ENCODE data around the gene DYNC2H1.
"Not testable (repeated sequence)": the region's sequence is repeated elsewhere in the genome, so short reads cannot be mapped to it uniquely, and the experiment has no call there.

The DYNC2H1 gene

DNA sequence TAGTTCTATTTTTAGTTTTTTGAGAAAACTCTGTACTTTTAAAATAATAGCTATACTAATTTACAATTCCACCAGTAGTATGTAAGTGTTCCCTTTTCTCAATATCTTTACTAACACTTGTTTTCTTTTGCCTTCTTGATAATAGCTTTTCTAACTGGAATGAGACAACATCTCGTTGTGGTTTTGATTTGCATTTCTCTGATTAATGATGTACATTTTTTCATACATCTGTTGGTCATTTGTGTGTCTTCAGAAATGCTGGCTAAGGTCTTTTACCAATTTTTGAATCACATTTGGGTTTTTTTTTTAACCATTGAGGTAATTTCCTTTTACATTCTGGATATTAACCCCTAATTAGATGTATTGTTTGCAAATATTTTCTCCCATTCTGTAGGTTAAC is 258.9 kb downstream of the DYNC2H1 start:
- no peak overlapping the region for H2AFZ ChIP-seq (ENCODE audit: low read depth, low read length)
- H3K4me1 ChIP-seq (ENCODE audit: insufficient read depth, low read length), result no peaks in the 10 kb centered on the region
- no peaks in the 10 kb centered on the region for H3K9me3 ChIP-seq (ENCODE audit: low read length)
- no peaks in the 10 kb centered on the region for H3K27me3 ChIP-seq (ENCODE audit: insufficient read depth, low read length)
- H3K36me3 ChIP-seq (ENCODE audit: insufficient read depth, low read length), result peaks cover 6% of the 10 kb centered on the region
- no peak overlapping the region for H3K4me3 ChIP-seq (ENCODE audit: low read length)

DNA sequence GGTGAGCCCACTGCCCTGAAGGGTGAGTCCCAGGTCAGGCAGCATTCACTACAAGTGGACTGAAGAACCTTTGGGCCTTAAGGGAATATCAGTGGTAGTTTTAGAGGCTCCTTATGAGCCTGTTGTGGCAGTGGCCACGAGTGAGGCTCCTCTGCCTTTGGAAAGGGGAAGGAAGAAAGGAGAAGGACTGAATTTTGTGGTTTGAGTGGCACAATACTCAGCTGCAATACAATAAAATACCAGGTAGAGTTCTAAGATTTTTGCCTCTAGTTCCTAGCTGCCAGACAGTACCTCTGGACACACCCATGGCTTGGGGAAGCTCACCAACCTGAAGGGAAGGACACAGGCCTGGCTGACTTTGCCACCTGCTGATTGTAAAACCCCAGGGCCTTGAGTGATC is 260.9 kb downstream of the DYNC2H1 start:
- Histone ChIP-seq H3K27me3 (ENCODE audit: insufficient read depth, low read length) (no peaks in the 10 kb centered on the region), H3K4me3 (ENCODE audit: low read length) (no peak overlapping the region), H3K9me3 (ENCODE audit: low read length) (peaks cover 2% of the 10 kb centered on the region), H2AFZ (ENCODE audit: low read depth, low read length) (no peak overlapping the region), H3K36me3 (ENCODE audit: insufficient read depth, low read length) (peaks cover 6% of the 10 kb centered on the region), H3K4me1 (ENCODE audit: insufficient read depth, low read length) (no peaks in the 10 kb centered on the region)

DNA sequence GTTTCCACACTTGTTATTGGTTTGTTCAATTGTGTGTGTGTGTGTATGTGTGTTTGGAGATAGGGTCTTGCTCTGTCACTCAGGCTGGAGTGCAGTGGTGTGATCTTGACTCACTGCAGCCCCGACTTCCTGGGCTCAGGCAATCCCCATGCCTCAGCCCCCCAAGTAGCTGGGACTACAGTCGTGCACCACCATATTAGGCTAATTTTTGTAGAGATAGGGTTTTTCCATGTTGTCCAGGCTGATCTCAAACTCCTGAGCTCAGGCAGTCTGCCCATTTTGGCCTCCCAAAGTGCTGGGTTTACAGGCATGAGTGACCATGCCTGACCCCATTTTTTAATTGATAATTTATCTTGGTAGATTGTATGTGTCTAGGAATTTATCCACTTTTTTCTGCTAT is 263.7 kb downstream of the DYNC2H1 start:
- no peak overlapping the region for H2AFZ ChIP-seq (ENCODE audit: low read depth, low read length)

DNA sequence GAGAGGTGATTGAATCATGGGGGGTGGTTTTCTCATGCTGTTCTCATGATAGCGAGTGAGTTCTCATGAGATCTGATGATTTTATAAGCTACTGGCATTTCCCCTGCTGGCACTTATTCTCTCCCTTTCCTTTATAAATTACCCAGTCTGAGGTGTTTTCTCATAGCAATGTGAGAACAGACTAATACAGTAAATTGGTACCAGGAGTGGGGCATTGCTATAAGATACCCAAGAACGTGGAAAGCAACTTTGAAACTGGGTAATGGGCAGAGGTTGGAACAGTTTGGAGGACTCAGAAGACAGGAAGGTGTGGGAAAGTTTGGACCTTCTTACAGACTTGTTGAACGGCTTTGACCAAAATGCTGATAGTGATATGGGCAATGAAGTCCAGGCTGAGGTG is 265.0 kb downstream of the DYNC2H1 start:
- H3K9me3 ChIP-seq (ENCODE audit: low read length); H3K36me3 ChIP-seq (ENCODE audit: insufficient read depth, low read length); H3K4me1 ChIP-seq (ENCODE audit: insufficient read depth, low read length); H2AFZ ChIP-seq (ENCODE audit: low read depth, low read length); H3K4me3 ChIP-seq (ENCODE audit: low read length); H3K27me3 ChIP-seq (ENCODE audit: insufficient read depth, low read length): not testable (repeated sequence)

More for the DNA sequence above, 263.7 kb downstream of the DYNC2H1 start:
- no peaks in the 10 kb centered on the region for H3K4me1 ChIP-seq (ENCODE audit: insufficient read depth, low read length)
- H3K9me3 ChIP-seq (ENCODE audit: low read length), result peaks cover 8% of the 10 kb centered on the region
- no peaks in the 10 kb centered on the region for H3K27me3 ChIP-seq (ENCODE audit: insufficient read depth, low read length)
- H3K36me3 ChIP-seq (ENCODE audit: insufficient read depth, low read length), result peaks cover 6% of the 10 kb centered on the region
- no peak overlapping the region for H3K4me3 ChIP-seq (ENCODE audit: low read length)

DNA sequence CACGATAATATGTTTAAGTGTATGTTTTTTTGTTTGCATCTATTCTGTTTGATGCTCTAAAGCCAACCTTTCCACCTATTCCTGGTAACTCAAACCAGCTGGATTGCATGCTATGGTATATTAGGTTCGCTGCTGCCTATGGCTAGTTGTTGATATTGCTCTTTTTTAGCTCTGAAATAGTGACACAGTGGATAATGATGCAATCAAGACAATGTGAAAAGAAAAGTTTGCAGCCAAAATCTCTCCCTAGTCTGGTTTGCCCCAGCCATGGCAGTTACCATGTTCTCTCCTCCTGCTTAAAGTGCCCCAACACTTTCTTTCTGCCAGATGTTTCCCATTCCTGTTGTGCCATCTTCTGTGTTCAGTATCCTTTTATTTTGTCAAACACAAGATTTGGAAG is 269.7 kb downstream of the DYNC2H1 start:
- no peaks in the 10 kb centered on the region for H3K36me3 ChIP-seq (ENCODE audit: insufficient read depth, low read length)
- no peak overlapping the region for H3K4me3 ChIP-seq (ENCODE audit: low read length)
- H2AFZ ChIP-seq (ENCODE audit: low read depth, low read length), result no peak overlapping the region
- H3K4me1 ChIP-seq (ENCODE audit: insufficient read depth, low read length), result no peaks in the 10 kb centered on the region
- no peaks in the 10 kb centered on the region for H3K27me3 ChIP-seq (ENCODE audit: insufficient read depth, low read length)
- peaks cover 8% of the 10 kb centered on the region for H3K9me3 ChIP-seq (ENCODE audit: low read length)

DNA sequence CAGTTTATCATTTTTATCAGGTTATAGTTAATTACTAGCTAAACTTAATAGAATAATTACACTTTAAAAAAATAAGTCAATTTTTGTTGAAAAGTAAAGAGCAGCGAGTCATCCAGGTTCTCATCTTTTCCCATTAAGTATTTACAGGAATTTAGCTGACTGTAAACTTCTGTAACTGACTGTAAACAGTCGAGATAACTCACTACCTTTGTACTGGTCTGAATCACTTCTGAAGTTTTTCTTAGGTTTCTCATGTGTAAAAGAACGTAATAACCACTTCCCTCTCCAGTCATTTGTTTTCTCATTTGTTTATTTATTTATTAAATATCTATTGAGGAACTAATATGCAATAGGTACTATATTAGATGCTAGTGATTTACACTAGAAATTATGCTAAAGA is 270.8 kb downstream of the DYNC2H1 start:
- no peaks in the 10 kb centered on the region for H3K4me1 ChIP-seq (ENCODE audit: insufficient read depth, low read length)
- no peak overlapping the region for H3K4me3 ChIP-seq (ENCODE audit: low read length)
- H3K36me3 ChIP-seq (ENCODE audit: insufficient read depth, low read length), result no peaks in the 10 kb centered on the region
- no peaks in the 10 kb centered on the region for H3K27me3 ChIP-seq (ENCODE audit: insufficient read depth, low read length)
- H3K9me3 ChIP-seq (ENCODE audit: low read length), result peaks cover 6% of the 10 kb centered on the region
- no peak overlapping the region for H2AFZ ChIP-seq (ENCODE audit: low read depth, low read length)

DNA sequence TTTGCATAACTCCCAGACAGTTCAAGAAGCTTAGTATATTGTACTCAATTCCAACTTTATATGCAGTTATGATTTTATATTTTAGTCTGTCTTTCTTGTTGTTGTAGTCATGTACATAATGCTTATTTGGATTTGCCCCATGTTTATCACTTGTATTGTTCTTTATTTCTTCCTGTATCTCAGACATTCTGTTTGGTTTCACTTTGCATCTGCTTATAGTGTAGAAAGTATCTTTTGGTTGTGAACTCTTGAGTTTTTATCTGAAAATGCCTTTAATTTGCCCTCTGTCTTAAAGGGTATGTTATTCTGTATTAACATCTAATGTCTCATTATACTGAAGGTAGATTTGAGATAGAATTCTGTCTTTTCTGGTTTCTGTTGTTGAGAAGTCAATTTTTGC is 275.4 kb downstream of the DYNC2H1 start:
- no peaks in the 10 kb centered on the region for H3K9me3 ChIP-seq (ENCODE audit: low read length)
- no peak overlapping the region for H3K4me3 ChIP-seq (ENCODE audit: low read length)
- no peaks in the 10 kb centered on the region for H3K36me3 ChIP-seq (ENCODE audit: insufficient read depth, low read length)
- no peaks in the 10 kb centered on the region for H3K27me3 ChIP-seq (ENCODE audit: insufficient read depth, low read length)
- peaks cover 3% of the 10 kb centered on the region for H3K4me1 ChIP-seq (ENCODE audit: insufficient read depth, low read length)
- no peak overlapping the region for H2AFZ ChIP-seq (ENCODE audit: low read depth, low read length)

DNA sequence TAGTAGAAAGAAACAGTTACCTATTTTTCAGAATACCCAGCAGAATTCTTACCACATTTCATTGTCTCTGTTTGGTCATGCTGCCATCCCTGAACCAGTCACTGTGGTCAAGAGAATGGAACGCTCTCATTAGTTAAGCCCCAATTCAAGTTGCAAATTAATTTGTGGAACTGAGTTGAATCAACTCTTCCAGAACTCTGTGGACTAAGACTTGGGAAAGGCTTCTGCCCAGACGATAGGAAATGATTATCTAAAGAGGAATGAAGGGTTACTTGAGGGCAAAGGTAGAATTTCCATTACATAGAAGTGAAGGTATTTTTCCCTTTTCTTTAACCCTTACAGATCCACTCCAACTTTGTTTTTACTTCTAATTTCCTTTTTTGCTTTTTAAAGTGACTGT is 286.4 kb downstream of the DYNC2H1 start:
- Histone ChIP-seq H3K4me1 (ENCODE audit: insufficient read depth, low read length) (no peaks in the 10 kb centered on the region), H3K27me3 (ENCODE audit: insufficient read depth, low read length) (no peaks in the 10 kb centered on the region), H3K36me3 (ENCODE audit: insufficient read depth, low read length) (no peaks in the 10 kb centered on the region), H3K4me3 (ENCODE audit: low read length) (no peak overlapping the region), H3K9me3 (ENCODE audit: low read length) (no peaks in the 10 kb centered on the region), H2AFZ (ENCODE audit: low read depth, low read length) (no peak overlapping the region)

DNA sequence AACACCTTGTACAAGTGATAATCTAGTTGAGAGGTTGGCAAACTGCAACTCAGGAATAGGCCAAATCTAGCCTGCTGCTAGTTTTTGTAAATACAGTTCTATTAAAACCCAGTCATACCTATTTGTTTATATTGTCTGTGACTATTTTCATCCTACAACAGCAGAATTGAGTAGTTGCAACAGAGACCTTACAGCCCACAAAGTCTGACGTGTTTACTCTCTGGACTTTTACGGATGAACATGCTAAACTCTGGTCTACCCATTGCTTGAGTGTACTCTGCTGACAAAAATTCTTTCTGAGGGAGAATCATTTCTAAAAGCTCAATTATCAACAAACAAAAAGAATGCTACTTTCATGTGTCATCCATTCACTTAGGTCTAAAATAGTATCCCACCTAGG is 287.0 kb downstream of the DYNC2H1 start:
- Histone ChIP-seq H3K4me3 (ENCODE audit: low read length) (no peak overlapping the region), H3K9me3 (ENCODE audit: low read length) (no peaks in the 10 kb centered on the region), H3K4me1 (ENCODE audit: insufficient read depth, low read length) (no peaks in the 10 kb centered on the region), H2AFZ (ENCODE audit: low read depth, low read length) (no peak overlapping the region), H3K36me3 (ENCODE audit: insufficient read depth, low read length) (no peaks in the 10 kb centered on the region), H3K27me3 (ENCODE audit: insufficient read depth, low read length) (no peaks in the 10 kb centered on the region)

DNA sequence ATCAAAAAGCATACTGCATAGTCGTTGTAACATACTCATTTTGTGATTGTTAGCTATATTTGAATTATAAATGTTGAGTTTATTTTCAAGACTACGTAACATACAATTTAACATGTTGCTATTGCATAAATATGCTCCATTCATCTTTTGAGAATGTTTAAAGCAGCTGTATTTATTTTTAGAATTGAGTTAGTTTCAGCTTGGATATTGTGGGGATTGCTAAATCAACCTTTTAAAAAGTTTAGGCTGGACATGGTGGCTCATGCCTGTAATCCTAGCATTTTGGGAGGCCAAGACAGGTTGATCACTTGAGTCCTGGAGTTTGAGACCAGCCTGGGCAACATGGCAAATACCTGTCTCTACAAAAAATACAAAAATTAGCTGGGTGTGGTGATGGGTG is 288.1 kb downstream of the DYNC2H1 start:
- H2AFZ ChIP-seq (ENCODE audit: low read depth, low read length), result no peak overlapping the region

DNA sequence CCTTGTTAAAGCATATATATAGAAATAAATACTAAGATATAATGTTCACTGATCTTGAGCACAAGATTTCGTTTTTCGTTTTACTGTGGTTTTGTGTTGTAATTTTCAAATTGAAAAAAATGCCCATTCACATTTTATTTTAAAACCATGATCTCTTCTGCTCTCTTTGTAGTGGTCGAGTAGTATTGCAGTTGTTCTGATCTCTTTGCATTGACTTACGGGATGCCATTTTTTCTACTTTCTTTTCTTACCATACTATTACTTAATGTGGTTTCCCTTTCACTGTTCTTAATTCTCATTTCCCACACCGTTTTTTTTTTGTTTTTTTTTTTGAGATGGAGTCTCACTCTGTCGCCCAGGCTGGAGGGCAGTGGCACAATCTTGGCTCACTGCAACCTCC is 289.6 kb downstream of the DYNC2H1 start:
- H3K27me3 ChIP-seq (ENCODE audit: insufficient read depth, low read length), result no peaks in the 10 kb centered on the region
- H3K4me1 ChIP-seq (ENCODE audit: insufficient read depth, low read length), result no peaks in the 10 kb centered on the region
- H3K4me3 ChIP-seq (ENCODE audit: low read length), result no peak overlapping the region
- H2AFZ ChIP-seq (ENCODE audit: low read depth, low read length), result no peak overlapping the region
- H3K9me3 ChIP-seq (ENCODE audit: low read length), result no peaks in the 10 kb centered on the region
- H3K36me3 ChIP-seq (ENCODE audit: insufficient read depth, low read length), result no peaks in the 10 kb centered on the region

More for the DNA sequence above, 288.1 kb downstream of the DYNC2H1 start:
- Histone ChIP-seq H3K27me3 (ENCODE audit: insufficient read depth, low read length) (no peaks in the 10 kb centered on the region), H3K4me3 (ENCODE audit: low read length) (no peak overlapping the region), H3K9me3 (ENCODE audit: low read length) (no peaks in the 10 kb centered on the region), H3K4me1 (ENCODE audit: insufficient read depth, low read length) (no peaks in the 10 kb centered on the region), H3K36me3 (ENCODE audit: insufficient read depth, low read length) (no peaks in the 10 kb centered on the region)

DNA sequence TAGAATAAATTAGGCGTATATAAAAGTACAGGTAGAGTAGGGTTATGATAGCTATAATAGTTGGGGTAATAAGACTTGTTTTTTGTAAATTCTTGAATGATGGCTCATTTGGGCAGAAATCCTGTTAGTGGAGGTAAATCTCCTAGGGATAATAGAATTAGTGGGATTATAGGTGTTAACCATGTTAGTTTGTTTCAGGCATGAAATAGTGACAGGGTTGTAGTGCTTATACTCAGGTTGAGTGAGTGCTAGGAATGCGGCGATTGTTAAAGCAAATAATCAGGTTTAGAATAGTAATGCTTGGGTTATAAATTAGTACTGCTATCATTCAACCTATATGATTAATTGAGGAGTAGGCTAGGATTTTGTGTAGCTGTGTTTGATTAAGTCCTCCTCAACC is 297.1 kb downstream of the DYNC2H1 start:
- no peaks in the 10 kb centered on the region for H3K9me3 ChIP-seq (ENCODE audit: low read length)
- no peak overlapping the region for H3K4me3 ChIP-seq (ENCODE audit: low read length)
- H2AFZ ChIP-seq (ENCODE audit: low read depth, low read length), result no peak overlapping the region
- H3K4me1 ChIP-seq (ENCODE audit: insufficient read depth, low read length), result no peaks in the 10 kb centered on the region
- no peaks in the 10 kb centered on the region for H3K27me3 ChIP-seq (ENCODE audit: insufficient read depth, low read length)
- no peaks in the 10 kb centered on the region for H3K36me3 ChIP-seq (ENCODE audit: insufficient read depth, low read length)

DNA sequence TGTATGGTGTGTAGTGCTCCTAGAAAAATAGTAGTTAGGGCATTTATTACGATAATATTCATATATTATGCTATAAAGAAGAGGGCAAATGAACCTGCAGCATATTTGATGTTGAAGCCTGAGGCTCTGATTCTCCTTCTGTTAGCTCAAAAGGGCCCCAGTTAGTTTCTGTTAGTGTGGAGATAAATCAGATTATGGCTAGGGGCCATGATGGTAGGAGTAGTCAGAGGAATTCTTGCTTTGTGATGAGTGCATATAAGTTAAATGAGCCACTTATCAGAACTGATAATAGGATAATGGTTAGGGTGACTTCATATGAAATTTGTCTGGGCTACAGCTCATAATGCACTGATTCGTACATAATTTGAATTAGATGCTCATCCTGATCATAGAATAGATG is 298.4 kb downstream of the DYNC2H1 start:
- no peaks in the 10 kb centered on the region for H3K4me1 ChIP-seq (ENCODE audit: insufficient read depth, low read length)
- no peak overlapping the region for H3K4me3 ChIP-seq (ENCODE audit: low read length)
- no peaks in the 10 kb centered on the region for H3K36me3 ChIP-seq (ENCODE audit: insufficient read depth, low read length)
- no peaks in the 10 kb centered on the region for H3K9me3 ChIP-seq (ENCODE audit: low read length)
- H3K27me3 ChIP-seq (ENCODE audit: insufficient read depth, low read length), result no peaks in the 10 kb centered on the region
- no peak overlapping the region for H2AFZ ChIP-seq (ENCODE audit: low read depth, low read length)

DNA sequence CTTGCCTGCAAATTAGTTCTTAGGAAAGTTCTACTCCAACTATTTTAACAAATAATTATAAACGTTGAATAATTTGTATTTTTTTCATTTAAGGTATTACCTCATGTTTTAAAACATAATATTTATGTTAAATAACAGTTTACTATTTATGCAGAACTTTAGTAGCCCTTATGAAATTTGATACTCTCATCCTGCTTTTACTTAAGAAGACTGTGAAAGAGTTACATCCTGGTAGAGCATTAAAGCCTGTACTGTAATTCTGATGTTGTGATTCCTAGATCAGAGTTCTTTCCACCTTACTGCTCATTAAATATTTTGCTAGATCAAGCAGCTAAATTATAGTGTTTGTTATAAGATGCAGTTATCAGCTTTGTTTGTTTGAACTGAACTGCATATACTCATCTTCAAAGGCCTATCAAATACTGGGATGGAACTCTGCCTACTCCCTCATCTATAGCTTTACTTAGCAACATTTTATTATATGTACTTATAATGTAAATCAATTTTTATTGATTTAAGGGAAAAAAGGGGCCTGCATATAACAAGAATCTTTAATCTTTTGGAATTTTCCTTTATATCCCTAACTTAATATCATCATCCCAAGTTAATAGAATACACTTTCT is 304.2 kb downstream of the DYNC2H1 start:
- Histone ChIP-seq H3K36me3 (ENCODE audit: insufficient read depth, low read length) (no peaks in the 10 kb centered on the region), H3K27me3 (ENCODE audit: insufficient read depth, low read length) (no peaks in the 10 kb centered on the region), H2AFZ (ENCODE audit: low read depth, low read length) (no peak overlapping the region), H3K4me3 (ENCODE audit: low read length) (no peak overlapping the region), H3K9me3 (ENCODE audit: low read length) (no peaks in the 10 kb centered on the region), H3K4me1 (ENCODE audit: insufficient read depth, low read length) (no peaks in the 10 kb centered on the region)

All from neuron (in vitro differentiated cells).